Activated CD8-positive, alpha-beta memory T cell treated with anti-CD3 and anti-CD28 coated beads, Interleukin-2, amount 50 U/mL, for 4 hours (primary cell): ENCODE results near the gene SLC29A2.
"Not testable (repeated sequence)": the region's sequence is repeated elsewhere in the genome, so short reads cannot be mapped to it uniquely, and the experiment has no call there.

Experiments
- DNase-seq: peaks from one replicate; pipeline ENCODE4 v3.0.0-alpha.2; 2020

Gene SLC29A2

GRCh38 chr11:66380264-66380663 lies 8.7 kb upstream of the SLC29A2 start:
- DNase-seq = not testable (repeated sequence)

- not testable (repeated sequence) for DNase-seq
Measured at GRCh38 chr11:66373690-66374287, 2.2 kb upstream of the SLC29A2 start.

- DNase-seq = no peak
Measured at GRCh38 chr11:66373265-66373664, 1.7 kb upstream of the SLC29A2 start.

- no peak for DNase-seq
Measured at GRCh38 chr11:66369073-66369894, 2.3 kb downstream of the SLC29A2 start.

GRCh38 chr11:66368484-66368883 lies 3.1 kb downstream of the SLC29A2 start:
- no peak for DNase-seq

DNA sequence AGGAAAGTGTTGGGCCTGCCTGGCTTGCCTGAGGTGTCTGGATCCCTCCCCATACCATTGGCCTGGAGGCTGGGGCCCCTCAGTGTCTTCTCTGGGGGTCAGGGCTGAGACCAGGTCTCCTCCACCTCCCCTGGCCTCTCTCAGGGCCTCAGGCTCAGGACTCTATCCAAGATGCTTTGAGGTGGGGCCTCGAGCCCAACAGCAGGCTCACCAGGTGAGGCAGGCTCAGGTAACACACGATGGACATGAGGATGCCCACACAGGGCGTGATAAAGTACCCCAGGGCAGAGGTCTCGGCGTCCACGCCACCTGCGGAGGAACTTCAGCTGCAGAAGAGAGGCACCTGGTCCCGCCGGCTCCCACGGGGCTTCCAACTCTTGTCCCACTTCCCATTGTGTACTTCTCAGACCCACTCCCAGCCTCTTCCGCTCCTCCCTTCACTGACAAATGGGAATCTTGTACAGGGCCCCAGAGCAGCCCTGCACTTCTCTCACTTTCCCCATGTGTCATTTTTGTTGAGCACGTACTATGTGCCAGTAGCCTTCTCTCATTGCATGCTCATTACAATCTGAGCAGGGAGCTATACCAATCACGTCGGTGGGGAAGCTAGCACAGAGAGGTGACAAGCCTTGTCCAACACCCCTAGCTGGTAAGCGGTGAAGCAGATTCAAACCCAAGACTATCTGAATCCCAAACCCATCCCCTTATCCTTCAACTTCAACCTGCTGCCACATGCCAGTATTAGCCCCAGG lies 3.8 kb downstream of the SLC29A2 start:
- no peak for DNase-seq

GRCh38 chr11:66366844-66367477 lies 4.6 kb downstream of the SLC29A2 start:
- no peak for DNase-seq

GRCh38 chr11:66365711-66366619 lies 5.6 kb downstream of the SLC29A2 start:
- DNase-seq = no peak

GRCh38 chr11:66365166-66365565 lies 6.4 kb downstream of the SLC29A2 start:
- no peak for DNase-seq

DNA sequence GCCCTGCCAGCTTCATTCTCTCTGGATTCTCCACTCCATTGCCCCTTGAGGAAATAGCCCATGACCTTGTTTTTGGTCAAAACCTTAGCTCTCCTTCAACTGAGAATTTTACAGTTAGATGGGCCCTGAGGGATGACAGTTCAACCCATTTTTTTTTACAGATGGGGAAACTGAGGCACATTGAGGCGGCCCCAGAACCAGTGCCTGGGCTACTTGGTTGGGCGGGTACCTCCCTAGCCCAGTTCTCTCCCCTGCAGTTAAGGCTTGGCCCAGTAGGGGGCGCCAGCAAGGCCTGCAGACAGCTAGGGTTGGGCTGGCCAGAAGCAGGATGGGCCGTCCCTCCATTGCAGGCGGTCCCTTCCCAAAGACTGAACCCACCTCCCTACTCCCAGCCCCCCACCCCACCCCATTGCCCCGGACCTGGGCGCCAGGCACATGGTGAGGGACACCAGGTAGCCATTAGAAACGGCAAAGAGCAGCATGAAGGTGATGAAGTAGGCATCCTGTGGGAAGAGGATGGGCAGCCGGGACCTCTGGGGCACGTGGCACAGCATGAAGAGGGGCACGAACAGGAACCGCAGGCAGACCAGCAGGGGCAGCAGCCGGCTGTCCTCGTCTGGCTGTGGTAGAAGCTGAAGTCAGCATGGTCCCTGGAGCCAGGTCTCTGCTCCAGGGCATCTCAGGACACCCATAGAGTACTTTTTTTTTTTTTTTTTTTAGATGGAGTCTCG lies 7.6 kb downstream of the SLC29A2 start:
- DNase-seq = peak; percentile 72

DNA sequence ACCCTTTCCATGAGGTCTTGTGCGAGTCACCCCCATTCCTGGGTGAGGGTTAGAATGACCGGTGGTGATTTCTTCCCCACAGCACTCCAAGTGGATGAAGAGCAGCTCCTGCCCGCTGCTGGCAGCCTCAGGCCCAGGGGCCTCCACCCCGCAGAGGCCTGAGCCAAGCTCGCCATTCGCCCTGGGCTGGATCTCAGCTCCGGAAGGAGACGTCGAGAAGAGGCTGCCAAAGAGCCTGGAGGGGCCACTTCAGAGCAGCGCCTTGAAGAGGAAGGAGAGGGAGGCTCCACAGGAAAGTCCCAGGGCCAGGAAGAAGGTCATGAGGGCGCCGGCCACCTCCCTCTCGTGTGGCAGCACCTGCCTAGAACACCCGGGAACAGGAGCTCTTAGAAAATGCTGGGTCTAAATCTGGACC lies 8.4 kb downstream of the SLC29A2 start:
- DNase-seq = no peak

DNA sequence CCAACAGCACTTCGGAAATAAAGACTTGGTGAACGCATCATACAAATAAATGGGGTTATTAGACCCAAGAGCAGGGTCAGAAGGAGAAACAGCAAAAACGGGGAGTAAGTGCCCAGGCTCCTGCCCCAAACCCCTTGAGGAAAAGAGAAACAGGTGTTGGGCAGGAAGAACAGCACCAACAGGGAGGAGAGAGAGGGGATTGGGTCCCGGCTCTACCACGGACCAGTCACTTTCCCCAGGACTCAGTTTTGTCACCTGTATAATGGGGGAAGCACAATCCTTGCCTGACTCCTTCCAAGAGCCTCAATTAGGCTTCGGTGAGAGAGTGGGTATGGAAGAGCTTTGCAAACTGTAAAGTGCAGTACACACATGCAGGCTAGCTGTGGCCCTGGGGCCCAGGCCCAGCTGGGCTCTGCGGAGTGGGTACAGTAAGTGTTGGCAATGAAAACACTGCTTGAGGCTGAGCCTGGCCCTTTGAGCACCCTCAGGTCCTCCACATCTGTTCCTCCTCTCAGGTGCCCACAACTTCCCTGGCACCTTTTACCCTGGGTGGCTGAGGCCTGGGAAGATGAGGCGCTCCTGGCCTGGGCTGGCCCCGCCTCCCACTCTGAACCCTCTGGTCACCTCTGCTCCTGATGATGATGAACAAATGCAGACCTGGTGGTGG lies 8.9 kb downstream of the SLC29A2 start:
- DNase-seq = no peak

GRCh38 chr11:66361502-66361941 lies 10.0 kb downstream of the SLC29A2 start:
- no peak for DNase-seq

GRCh38 chr11:66360406-66361073 lies 11.0 kb downstream of the SLC29A2 start:
- DNase-seq = no peak

- no peak for DNase-seq
Measured at GRCh38 chr11:66359662-66360087, 11.9 kb downstream of the SLC29A2 start.

DNA sequence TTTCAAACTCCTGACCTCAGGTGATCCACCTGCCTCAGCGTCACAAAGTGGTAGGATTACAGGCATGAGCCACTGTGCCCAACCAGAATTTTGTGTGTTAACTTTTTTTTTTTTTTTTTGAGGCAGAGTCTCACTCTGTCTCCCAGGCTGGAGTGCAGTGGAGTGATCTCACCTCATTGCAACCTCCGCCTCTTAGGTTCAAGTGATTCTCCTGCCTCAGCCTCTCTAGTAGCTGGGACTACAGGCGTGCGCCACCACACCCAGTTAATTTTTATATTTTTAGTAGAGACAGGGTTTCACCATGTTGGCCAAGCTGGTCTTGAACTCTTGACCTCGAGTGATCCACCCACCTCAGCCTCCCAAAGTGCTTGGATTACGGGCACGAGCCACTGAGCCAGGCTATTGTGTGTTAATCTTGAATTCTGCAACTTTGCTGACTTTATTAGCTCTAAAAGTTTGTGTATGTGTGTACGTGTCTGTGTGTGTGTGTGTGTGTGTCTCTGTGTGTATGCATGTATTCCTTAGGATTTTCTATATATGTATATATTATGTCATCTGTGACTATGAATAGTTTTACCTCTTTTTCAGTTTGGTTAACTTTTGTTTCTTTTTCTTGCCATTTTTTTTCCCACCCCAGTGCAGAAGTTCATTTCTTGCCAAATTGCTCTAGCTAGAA lies 20.9 kb downstream of the SLC29A2 start:
- not testable (repeated sequence) for DNase-seq

- no peak for DNase-seq
Measured at GRCh38 chr11:66349084-66349386, 22.5 kb downstream of the SLC29A2 start.

GRCh38 chr11:66347425-66348276 lies 23.9 kb downstream of the SLC29A2 start, which contains the start of gene B4GAT1:
TSS of gene B4GAT1 (minus strand) at chr11:66347629. CDS start at chr11:66347545, 84 bp downstream.
- peak; percentile 73 for DNase-seq
